B cell (primary cell): ENCODE results near the gene CHST8. TPM values are rescaled to one million over a fixed set of nuclear protein-coding genes. Genes with fewer than 3 reads are reported as not detected.

ENCODE experiments used
- ATAC-seq: fragments of 200-7000 bp; cut with Tn5 transposase; one replicate; pipeline ENCODE4 v1.10.0; 2021; ENCODE audit warnings: low read depth, mild to moderate bottlenecking, moderate number of reproducible peaks, moderate library complexity
- CTCF ChIA-PET: fragments of 350-600 bp; sonication (Branson Sonifier 250); formaldehyde crosslinking; loops from one replicate; lab custom pipeline; 2021; ENCODE audit warnings: antibody characterized with exemption, inconsistent platforms; lab: Charles Lee
- POLR2A ChIA-PET: fragments of 350-600 bp; sonication (Branson Sonifier 250); formaldehyde crosslinking; loops from one replicate; lab custom pipeline; 2021; ENCODE audit warnings: antibody characterized with exemption; lab: Charles Lee
- DNase-seq: peaks from one replicate; pipeline ENCODE4 v3.0.0; 2013
- H2AFZ ChIP-seq: 2 replicates; pipeline ENCODE4 v1.6.1; 2012; ENCODE audit warnings: mild to moderate bottlenecking, low read depth, low read length; ENCODE audit not compliant: insufficient read depth, poor library complexity, severe bottlenecking
- H3K27ac ChIP-seq, 2 donors: 1 replicate in 1 of 2; 2 replicates in 1 of 2; pipeline ENCODE4 v1.5.1; 2012 to 2013; ENCODE audit warnings: low read length in 2 of 2, mild to moderate bottlenecking in 2 of 2, moderate library complexity in 1 of 2
- H3K27me3 ChIP-seq, 4 experiments: fragments of 200-600 bp in 1 of 4; sonication (generic) in 1 of 4; replicated peaks in 1 of 4; 1 replicate in 2 of 4; 2 replicates in 2 of 4; pipeline versions ENCODE4 v1.6.1 to v1.7.0; 2013 to 2016; ENCODE audit warnings: low read length in 3 of 4, mild to moderate bottlenecking in 2 of 4, mixed read lengths in 1 of 4, moderate library complexity in 1 of 4; ENCODE audit not compliant: insufficient read depth in 4 of 4, control insufficient read depth in 3 of 4; ENCODE audit errors: control extremely low read depth in 1 of 4
- H3K36me3 ChIP-seq, 2 experiments: replicated peaks in 1 of 2; 1 replicate in 1 of 2; 2 replicates in 1 of 2; pipeline versions ENCODE4 v1.6.1 to v1.7.1; 2013; ENCODE audit warnings: low read length in 1 of 2; ENCODE audit not compliant: insufficient read depth in 2 of 2, control insufficient read depth in 1 of 2; ENCODE audit errors: control extremely low read depth in 1 of 2, extremely low read depth in 1 of 2
- H3K4me1 ChIP-seq, 2 donors: fragments of 200-600 bp in 1 of 2; sonication (generic) in 1 of 2; 1 replicate in 1 of 2; 2 replicates in 1 of 2; pipeline versions ENCODE4 v1.5.1 to v1.6.1; 2013 to 2017; ENCODE audit warnings: low read length in 2 of 2; ENCODE audit not compliant: control insufficient read depth in 2 of 2, insufficient read depth in 2 of 2
- H3K4me2 ChIP-seq: replicated peaks from 2 replicates; pipeline ENCODE3; 2012; ENCODE audit warnings: mild to moderate bottlenecking, low read depth, low read length; ENCODE audit not compliant: poor library complexity, severe bottlenecking
- H3K4me3 ChIP-seq, 5 experiments: fragments of 200-600 bp in 1 of 5; sonication (generic) in 1 of 5; 1 replicate in 3 of 5; 2 replicates in 2 of 5; pipeline versions ENCODE4 v1.5.1 to v1.7.0; 2011 to 2016; ENCODE audit warnings: low read length in 4 of 5, mild to moderate bottlenecking in 4 of 5, low read depth in 2 of 5, control low read depth in 1 of 5, moderate library complexity in 1 of 5; ENCODE audit not compliant: insufficient read depth in 1 of 5; ENCODE audit errors: control extremely low read depth in 1 of 5, extremely low read depth in 1 of 5
- H3K79me2 ChIP-seq: fragments of 200-600 bp; sonication (generic); one replicate; pipeline ENCODE4 v1.6.0; 2016; ENCODE audit warnings: low read length; ENCODE audit not compliant: control insufficient read depth, insufficient read depth
- H3K9ac ChIP-seq: fragments of 200-600 bp; sonication (generic); 2 replicates; pipeline ENCODE4 v1.6.1; 2017; ENCODE audit warnings: mild to moderate bottlenecking, low read length, moderate library complexity
- H3K9me3 ChIP-seq, 3 donors: one replicate each; pipeline versions ENCODE4 v1.6.1 to v1.7.1; 2013; ENCODE audit warnings: low read length in 2 of 3; ENCODE audit not compliant: control insufficient read depth in 2 of 3, insufficient read depth in 1 of 3; ENCODE audit errors: control extremely low read depth in 1 of 3
- H4K20me1 ChIP-seq: 2 replicates; pipeline ENCODE4 v1.6.0; 2012; ENCODE audit warnings: mild to moderate bottlenecking, low read length; ENCODE audit not compliant: insufficient read depth, control insufficient read depth, poor library complexity, severe bottlenecking
- H3K27ac Mint-ChIP-seq: one replicate; pipeline ENCODE4 v1.8.0; 2021; ENCODE audit warnings: mixed read lengths
- H3K27me3 Mint-ChIP-seq: one replicate; pipeline ENCODE4 v1.8.0; 2021; ENCODE audit warnings: mixed read lengths
- H3K4me1 Mint-ChIP-seq: one replicate; pipeline ENCODE4 v1.8.0; 2021; ENCODE audit warnings: mixed read lengths
- H3K4me3 Mint-ChIP-seq: one replicate; pipeline ENCODE4 v1.8.0; 2021; ENCODE audit warnings: mixed read lengths
- H3K9me3 Mint-ChIP-seq: one replicate; pipeline ENCODE4 v1.8.0; 2022; ENCODE audit warnings: mixed read lengths; ENCODE audit not compliant: insufficient read depth
- CTCF ChIP-seq: fragments of 200-600 bp; IDR thresholded peaks from one replicate; pipeline ENCODE4 v1.8.0; 2022; ENCODE audit warnings: antibody characterized with exemption, mild to moderate bottlenecking
- EZH2 ChIP-seq: IDR thresholded peaks from 2 replicates; pipeline ENCODE4 v1.6.1; 2012; ENCODE audit warnings: borderline replicate concordance, low read depth, mild to moderate bottlenecking, moderate library complexity, low read length; ENCODE audit not compliant: insufficient read depth, poor library complexity, severe bottlenecking
- WGBS: methylation state at CpG from one replicate; pipeline ENCODE4 v1.1.5; 2013; ENCODE audit warnings: missing lambda C conversion rate; ENCODE audit not compliant: insufficient coverage; 5-methylcytosine and 5-hydroxymethylcytosine counted together
- intact Hi-C: fragments of 100-400 bp; cut with micrococcal nuclease; formaldehyde crosslinking; loops from one replicate; pipeline ENCODE4 v1.10.0; 2022
- polyA plus RNA-seq: library from polyadenylated mRNA; depleted of rRNA; stranded (reverse); fragments of >200 nt; gene quantifications from 2 replicates; pipeline ENCODE4 v1.2.3, GENCODE V29; 2012
- total RNA-seq, 2 donors: library from RNA; stranded (reverse); fragments of 120-200 nt in 1 of 2; gene quantifications; 1 replicate in 1 of 2; 2 replicates in 1 of 2; pipeline versions ENCODE4 v1.2.3 to v1.2.4, GENCODE V29; 2013 to 2022

The CHST8 gene
- total and polyA plus RNA-seq, 2 donors (not counting 1 experiment from before 2014, with no cell fraction given), result not detected

- H3K4me1 Mint-ChIP-seq, result no peaks in the 10 kb centered on the region
- Histone ChIP-seq H2AFZ (no peak overlapping the region), H3K27ac (no peak overlapping the region), H3K4me1 (no peaks in the 10 kb centered on the region), H3K4me2 (no peak overlapping the region), H4K20me1 (no peaks in the 10 kb centered on the region), H3K27me3 (no peaks in the 10 kb centered on the region), H3K79me2 (no peaks in the 10 kb centered on the region), H3K9ac (no peak overlapping the region), H3K4me3 (no peak overlapping the region), H3K36me3 (no peaks in the 10 kb centered on the region), H3K9me3 (peaks cover 0 to 15% (median 0%) of the 10 kb centered on the region in 3 donors)
- TF ChIP-seq CTCF, result no peak
- no peak for TF ChIP-seq EZH2
- ChIA-PET POLR2A (no interaction called here), CTCF (no interaction called here)
- H3K9me3 Mint-ChIP-seq, result no peaks in the 10 kb centered on the region
- no peak overlapping the region for H3K27ac Mint-ChIP-seq
- H3K27me3 Mint-ChIP-seq, result peaks cover 12% of the 10 kb centered on the region
- no peak overlapping the region for H3K4me3 Mint-ChIP-seq
- ATAC-seq (no peak), DNase-seq (no peak)
- intact Hi-C loops, result no loop called here
- 18% methylated on average over 5 of the region's 15 CpGs for WGBS
Measured at GRCh38 chr19:33638167-33639034, 16.6 kb downstream of the CHST8 start.

- Histone ChIP-seq H3K4me3 (no peak overlapping the region), H3K9me3 (peaks cover 0 to 9% (median 0%) of the 10 kb centered on the region in 3 donors), H2AFZ (no peak overlapping the region), H4K20me1 (no peaks in the 10 kb centered on the region), H3K27ac (no peak overlapping the region), H3K36me3 (no peaks in the 10 kb centered on the region), H3K79me2 (no peaks in the 10 kb centered on the region), H3K4me2 (no peak overlapping the region), H3K4me1 (no peaks in the 10 kb centered on the region), H3K27me3 (no peaks in the 10 kb centered on the region), H3K9ac (no peak overlapping the region)
- H3K27ac Mint-ChIP-seq, result no peak overlapping the region
- H3K4me3 Mint-ChIP-seq, result no peak overlapping the region
- TF ChIP-seq CTCF (no peak), EZH2 (no peak)
- ChIA-PET POLR2A (no interaction called here), CTCF (no interaction called here)
- intact Hi-C loops, result no loop called here
- no peaks in the 10 kb centered on the region for H3K4me1 Mint-ChIP-seq
- DNase-seq (no peak), ATAC-seq (no peak)
- H3K9me3 Mint-ChIP-seq, result no peaks in the 10 kb centered on the region
- H3K27me3 Mint-ChIP-seq, result peaks cover 14% of the 10 kb centered on the region
- WGBS, result 68% methylated on average over 10 of the region's 14 CpGs
Measured at GRCh38 chr19:33639035-33639681, 17.4 kb downstream of the CHST8 start.
